GM13977 (cell line): ENCODE measurements around the gene TTC28.

Source experiments
- DNase-seq: peaks from one replicate; pipeline ENCODE4 v3.0.0; 2012; ENCODE audit warnings: low spot score
- in situ Hi-C: fragments of 300-500 bp; cut with MboI; formaldehyde crosslinking; loops from one replicate; pipeline ENCODE4 v1.12.0; 2022; ENCODE audit warnings: low sequenced_read_pairs, low pct_unique_long_range_greater_than_20kb, mixed read lengths, inconsistent platforms; ENCODE audit not compliant: unreplicated experiment
- TF ChIP-seq, protein P1 (sequence below): IDR thresholded peaks from 2 replicates; pipeline ENCODE4 v1.5.1; 2012; ENCODE audit warnings: mild to moderate bottlenecking, control low read depth; ENCODE audit not compliant: insufficient read depth; ENCODE audit errors: extremely low read depth, missing control alignments

The TTC28 gene

DNA sequence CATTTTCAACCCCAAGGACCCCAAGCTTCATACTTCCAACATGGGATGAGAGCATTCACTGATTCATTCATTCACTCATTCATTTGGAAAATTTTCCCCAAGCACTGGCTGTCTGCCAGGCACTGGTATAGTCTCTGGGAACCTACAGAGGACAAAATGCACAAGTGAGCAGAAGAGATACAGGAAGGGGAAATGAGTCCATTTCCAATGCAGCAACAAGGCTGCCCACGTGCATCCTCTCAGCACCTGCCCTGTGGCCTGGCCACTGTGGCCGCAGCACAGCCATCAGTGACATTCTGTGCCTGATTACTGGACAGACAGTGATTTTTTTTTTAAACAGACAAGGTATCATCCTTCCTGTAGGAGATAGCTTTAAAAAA, 664.6 kb downstream of the TTC28 start:
- TF ChIP-seq, protein P1, sequence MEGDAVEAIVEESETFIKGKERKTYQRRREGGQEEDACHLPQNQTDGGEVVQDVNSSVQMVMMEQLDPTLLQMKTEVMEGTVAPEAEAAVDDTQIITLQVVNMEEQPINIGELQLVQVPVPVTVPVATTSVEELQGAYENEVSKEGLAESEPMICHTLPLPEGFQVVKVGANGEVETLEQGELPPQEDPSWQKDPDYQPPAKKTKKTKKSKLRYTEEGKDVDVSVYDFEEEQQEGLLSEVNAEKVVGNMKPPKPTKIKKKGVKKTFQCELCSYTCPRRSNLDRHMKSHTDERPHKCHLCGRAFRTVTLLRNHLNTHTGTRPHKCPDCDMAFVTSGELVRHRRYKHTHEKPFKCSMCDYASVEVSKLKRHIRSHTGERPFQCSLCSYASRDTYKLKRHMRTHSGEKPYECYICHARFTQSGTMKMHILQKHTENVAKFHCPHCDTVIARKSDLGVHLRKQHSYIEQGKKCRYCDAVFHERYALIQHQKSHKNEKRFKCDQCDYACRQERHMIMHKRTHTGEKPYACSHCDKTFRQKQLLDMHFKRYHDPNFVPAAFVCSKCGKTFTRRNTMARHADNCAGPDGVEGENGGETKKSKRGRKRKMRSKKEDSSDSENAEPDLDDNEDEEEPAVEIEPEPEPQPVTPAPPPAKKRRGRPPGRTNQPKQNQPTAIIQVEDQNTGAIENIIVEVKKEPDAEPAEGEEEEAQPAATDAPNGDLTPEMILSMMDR = no peak
- in situ Hi-C loops = no loop called here

DNA sequence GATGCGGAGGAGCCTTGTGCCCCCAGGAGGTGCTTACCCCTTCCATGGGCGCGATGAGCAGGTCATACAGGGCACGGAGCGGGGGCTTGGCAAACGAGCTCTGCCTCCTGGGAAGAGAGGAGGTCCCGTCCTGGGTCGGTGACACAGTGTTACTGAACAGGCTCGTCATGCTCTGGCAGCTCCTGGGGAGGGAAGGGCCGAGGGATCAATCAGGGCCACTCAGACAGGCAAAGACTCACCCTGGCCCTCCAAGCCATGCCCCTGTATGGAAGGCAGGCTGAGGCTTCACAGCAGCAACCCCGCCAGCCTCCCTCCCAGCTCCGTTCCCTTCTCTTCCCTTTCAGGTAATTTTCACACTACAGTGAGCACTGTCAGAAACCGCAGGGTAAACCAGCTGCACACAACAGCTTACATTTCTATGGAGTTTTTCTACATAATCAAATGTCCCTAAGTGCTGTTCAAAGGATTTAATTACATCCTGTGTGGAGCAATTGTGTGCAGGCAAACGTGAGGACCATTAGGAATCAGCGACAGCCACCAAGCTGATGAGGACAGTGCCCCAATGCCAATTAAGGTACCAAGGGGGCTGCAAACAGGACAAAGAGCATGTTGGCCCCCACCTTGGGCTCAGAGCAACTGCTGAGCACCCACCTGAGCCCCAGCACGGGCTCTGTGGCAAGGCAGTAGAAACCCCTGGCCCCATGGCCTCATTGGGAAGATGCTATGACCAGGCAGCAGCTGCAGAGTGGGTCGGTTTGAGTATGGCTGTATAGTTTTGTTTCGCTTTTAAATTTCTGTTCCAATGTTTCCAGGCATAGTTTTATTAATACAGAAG, 665.2 kb downstream of the TTC28 start:
- in situ Hi-C loops = no loop called here
- TF ChIP-seq, protein P1 = no peak
- no peak for DNase-seq

More for the DNA sequence above, 664.6 kb downstream of the TTC28 start:
- DNase-seq = no peak

GRCh38 chr22:28013611-28014010, 666.0 kb downstream of the TTC28 start:
- TF ChIP-seq, protein P1 = no peak
- DNase-seq = no peak
- in situ Hi-C loops = no loop called here

- no peak for DNase-seq
- in situ Hi-C loops = no loop called here
- TF ChIP-seq, protein P1 = no peak
Observed at GRCh38 chr22:28012832-28013460, 666.7 kb downstream of the TTC28 start.

- peak; percentile 91 for DNase-seq
- TF ChIP-seq, protein P1 = peak; percentile 97
- in situ Hi-C loops = loop anchor here (5.0 kb wide), 1 partner anchor 122 kb away; no protein-coding TSS in a partner anchor
Observed at GRCh38 chr22:28009272-28009827, 670.3 kb downstream of the TTC28 start.

DNA sequence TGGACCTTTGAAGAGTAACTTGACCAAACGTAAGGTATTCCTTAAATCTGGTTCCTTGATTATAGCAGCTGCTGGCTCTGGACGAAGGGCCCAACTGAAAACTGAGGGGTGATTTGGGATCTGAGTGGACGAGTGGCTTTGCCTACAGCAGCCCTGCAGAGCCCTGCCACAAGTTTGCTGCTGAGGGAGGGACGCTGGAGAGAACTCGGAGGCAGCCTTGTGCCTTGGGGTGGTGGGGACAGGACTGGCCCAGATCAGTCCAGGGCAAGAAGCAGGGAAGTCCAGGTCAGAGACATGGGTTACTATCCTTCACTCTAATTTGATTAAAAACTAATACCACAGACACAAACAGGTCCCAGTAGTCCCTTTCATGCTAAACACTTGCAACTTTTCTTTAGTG, 671.0 kb downstream of the TTC28 start:
- in situ Hi-C loops = loop anchor here (5.0 kb wide), 1 partner anchor 121 kb away; no protein-coding TSS in a partner anchor
- DNase-seq = no peak
- TF ChIP-seq, protein P1 = no peak
